ENCODE data around the gene FADD.

Gene FADD

GRCh38 chr11:70202920-70203750 lies at the start of gene FADD:
Gene FADD (plus strand): TSS chr11:70203296. CDS start chr11:70203460, 164 bp downstream.
- DNase-seq = peak; percentile 94

- no peak for DNase-seq
Measured at GRCh38 chr11:70155386-70155785, 47.7 kb upstream of the FADD start.

GRCh38 chr11:70156291-70157037 lies 46.6 kb upstream of the FADD start:
- no peak for DNase-seq

- no peak for DNase-seq
Measured at GRCh38 chr11:70158201-70158600, 44.9 kb upstream of the FADD start.

GRCh38 chr11:70158757-70159389 lies 44.2 kb upstream of the FADD start:
- no peak for DNase-seq

GRCh38 chr11:70159627-70160570 lies 43.2 kb upstream of the FADD start:
- DNase-seq = no peak

GRCh38 chr11:70161043-70161625 lies 42.0 kb upstream of the FADD start:
- no peak for DNase-seq

GRCh38 chr11:70164705-70165104 lies 38.4 kb upstream of the FADD start:
- DNase-seq = no peak

- no peak for DNase-seq
Measured at GRCh38 chr11:70167120-70167519, 36.0 kb upstream of the FADD start.

GRCh38 chr11:70167723-70168404 lies 35.2 kb upstream of the FADD start:
- no peak for DNase-seq

GRCh38 chr11:70168405-70168754 lies 34.7 kb upstream of the FADD start:
- DNase-seq = no peak

- no peak for DNase-seq
Measured at GRCh38 chr11:70169127-70169526, 34.0 kb upstream of the FADD start.

- no peak for DNase-seq
Measured at GRCh38 chr11:70169632-70170031, 33.5 kb upstream of the FADD start.

GRCh38 chr11:70170596-70171210 lies 32.4 kb upstream of the FADD start:
- DNase-seq = no peak

- no peak for DNase-seq
Measured at GRCh38 chr11:70173018-70173417, 30.1 kb upstream of the FADD start.

- no peak for DNase-seq
Measured at GRCh38 chr11:70174547-70175235, 28.4 kb upstream of the FADD start.

GRCh38 chr11:70175236-70175698 lies 27.8 kb upstream of the FADD start:
- no peak for DNase-seq

GRCh38 chr11:70176940-70177689 lies 26.0 kb upstream of the FADD start:
- DNase-seq = peak; percentile 72

- no peak for DNase-seq
Measured at GRCh38 chr11:70180906-70181305, 22.2 kb upstream of the FADD start.

GRCh38 chr11:70182266-70182665 lies 20.8 kb upstream of the FADD start:
- no peak for DNase-seq

All from activated CD4-positive, alpha-beta T cell treated with anti-CD3 and anti-CD28 coated beads, Interleukin-2, Interleukin-6, amounts not matched to agents 100 ng/mL and 50 ng/mL, durations not matched to agents 16 hours and 8 hours (primary cell).